ENCODE measurements around the gene TNRC6B. TPM values are rescaled to one million over a fixed set of nuclear protein-coding genes. Genes with fewer than 3 reads are reported as not detected.

Gene TNRC6B
- total and polyA plus RNA-seq, 2 of the 13 experiments (the other 11 are each of a cell fraction or from before 2014, with no cell fraction given) = 8.9 to 13.2 TPM

- peaks cover 5 to 13% of the 10 kb centered on the region in 2 experiments; a peak in 3 of 5 replicates for H3K36me3 ChIP-seq (replicated peaks in 1 of 2; ENCODE audit: control insufficient read depth in 1 of 2, insufficient read depth in 2 of 2, low read length in 2 of 2)
- WGBS (ENCODE audit: low lambda C conversion rate) = 40% methylated on average over 5 of the region's 5 CpGs
- in situ Hi-C loops (cut with HindIII; ENCODE audit: extremely low pct_ligation_motif_present, low pct_unique_long_range_greater_than_20kb) (no loop called here), intact Hi-C loops (cut with micrococcal nuclease; ENCODE audit: unreplicated experiment) (no loop called here)
- TF ChIP-seq PRMT3 (CRISPR knock-in tag; IDR thresholded peaks at IDR 0.05; ENCODE audit: borderline replicate concordance, low read depth) (no peak), TCF12 (IDR thresholded peaks at IDR 0.05) (no peak), TCF12 (CRISPR knock-in tag; IDR thresholded peaks at IDR 0.05) (no peak), HMGXB3 (CRISPR knock-in tag; IDR thresholded peaks at IDR 0.05; ENCODE audit: borderline replicate concordance) (no peak), PBX2 (CRISPR knock-in tag; IDR thresholded peaks at IDR 0.05) (no peak), ZNF350 (CRISPR knock-in tag; IDR thresholded peaks at IDR 0.05; ENCODE audit: borderline replicate concordance, low read depth) (no peak), ZNF558 (CRISPR knock-in tag; IDR thresholded peaks at IDR 0.05; ENCODE audit: borderline replicate concordance) (no peak)
- H3K27me3 ChIP-seq (ENCODE audit: control insufficient read depth in 1 of 2, insufficient read depth in 2 of 2, low read length in 2 of 2) = no peaks in the 10 kb centered on the region
- FAIRE-seq (no peak), ATAC-seq (no peak), DNase-seq (ENCODE audit: low spot score) (no peak)
- H3K4me3 ChIP-seq (replicated peaks in 1 of 3; ENCODE audit: insufficient read depth in 1 of 3, low read depth in 2 of 3, low read length in 3 of 3) = no peak overlapping the region
- H3K9ac ChIP-seq (ENCODE audit: insufficient read depth, low read depth, low read length) = no peak overlapping the region
- CTCF ChIA-PET (ENCODE audit: low intra/inter-chr PET ratio, low total read pairs) = no interaction called here
- no peaks in the 10 kb centered on the region for H3K9me3 ChIP-seq (ENCODE audit: low read length)
- H3K79me2 ChIP-seq (ENCODE audit: insufficient read depth, low read length) = peaks cover 44% of the 10 kb centered on the region
- no peaks in the 10 kb centered on the region for H3K4me1 ChIP-seq (ENCODE audit: insufficient read depth, low read length)
- H2AFZ ChIP-seq (ENCODE audit: low read length) = no peak overlapping the region
- POLR2A ChIA-PET = no interaction called here
- no peak overlapping the region for H3K4me2 ChIP-seq (ENCODE audit: low read depth, low read length)
- no TSS peak for BruUV-seq (replicated peaks)
- no peak overlapping the region for H3K27ac ChIP-seq (ENCODE audit: extremely low read length, insufficient read depth, low read length)
- peaks cover 17% of the 10 kb centered on the region for H4K20me1 ChIP-seq (ENCODE audit: insufficient read depth, low read length)
Observed at GRCh38 chr22:40235308-40235707, 57.6 kb downstream of the TNRC6B start.
